Pons (tissue), 1 donor: ENCODE results near the gene KLHL17.

ENCODE experiments used
- DNase-seq: peaks from one replicate; pipeline ENCODE4 v3.0.0-alpha.2; 2016; ENCODE audit warnings: low spot score

Gene KLHL17

GRCh38 chr1:952603-953002 lies 7.8 kb upstream of the KLHL17 start:
- DNase-seq, result no peak

GRCh38 chr1:953524-954320 lies 6.7 kb upstream of the KLHL17 start:
- DNase-seq, result no peak

- no peak for DNase-seq
Measured at GRCh38 chr1:954927-955326, 5.5 kb upstream of the KLHL17 start.

GRCh38 chr1:955474-955873 lies 4.9 kb upstream of the KLHL17 start:
- DNase-seq, result no peak

GRCh38 chr1:956636-957035 lies 3.7 kb upstream of the KLHL17 start:
- DNase-seq, result no peak

- DNase-seq, result peak; percentile 67
Measured at GRCh38 chr1:958823-959730, 1.3 kb upstream of the KLHL17 start, which contains the start of gene NOC2L. Gene NOC2L, minus strand, starts transcription at chr1:959256. Its CDS starts 16 bp downstream, at chr1:959240.

GRCh38 chr1:959731-960362 lies 537 bp upstream of the KLHL17 start:
- DNase-seq, result no peak

- DNase-seq, result no peak
Measured at GRCh38 chr1:961132-961669, 817 bp downstream of the KLHL17 start.

GRCh38 chr1:962381-963300 lies 2.3 kb downstream of the KLHL17 start:
- DNase-seq, result no peak

GRCh38 chr1:963301-963651 lies 2.9 kb downstream of the KLHL17 start:
- DNase-seq, result no peak

GRCh38 chr1:963746-964525 lies 3.6 kb downstream of the KLHL17 start:
- no peak for DNase-seq

GRCh38 chr1:964691-965525 lies 4.5 kb downstream of the KLHL17 start:
- no peak for DNase-seq

GRCh38 chr1:965526-966134 lies 5.2 kb downstream of the KLHL17 start:
- no peak for DNase-seq

GRCh38 chr1:966135-966703 lies 5.8 kb downstream of the KLHL17 start, which contains the start of gene PLEKHN1:
Gene PLEKHN1, plus strand, starts transcription at chr1:966482. Its CDS starts 50 bp downstream, at chr1:966532.
- DNase-seq, result no peak

GRCh38 chr1:966704-967300 lies 6.4 kb downstream of the KLHL17 start:
- no peak for DNase-seq

GRCh38 chr1:967466-968343 lies 7.3 kb downstream of the KLHL17 start:
- no peak for DNase-seq

GRCh38 chr1:969260-969855 lies 9.0 kb downstream of the KLHL17 start:
- no peak for DNase-seq
